ENCODE data around the gene DUSP1.
"Not testable (repeated sequence)": the region's sequence is repeated elsewhere in the genome, so short reads cannot be mapped to it uniquely, and the experiment has no call there.

Gene DUSP1

GRCh38 chr5:172796306-172796705 lies 25.3 kb upstream of the DUSP1 start:
- no peak for DNase-seq

- DNase-seq = no peak
Measured at GRCh38 chr5:172795318-172795977, 24.5 kb upstream of the DUSP1 start.

GRCh38 chr5:172793577-172794488 lies 22.8 kb upstream of the DUSP1 start:
- DNase-seq = no peak

DNA sequence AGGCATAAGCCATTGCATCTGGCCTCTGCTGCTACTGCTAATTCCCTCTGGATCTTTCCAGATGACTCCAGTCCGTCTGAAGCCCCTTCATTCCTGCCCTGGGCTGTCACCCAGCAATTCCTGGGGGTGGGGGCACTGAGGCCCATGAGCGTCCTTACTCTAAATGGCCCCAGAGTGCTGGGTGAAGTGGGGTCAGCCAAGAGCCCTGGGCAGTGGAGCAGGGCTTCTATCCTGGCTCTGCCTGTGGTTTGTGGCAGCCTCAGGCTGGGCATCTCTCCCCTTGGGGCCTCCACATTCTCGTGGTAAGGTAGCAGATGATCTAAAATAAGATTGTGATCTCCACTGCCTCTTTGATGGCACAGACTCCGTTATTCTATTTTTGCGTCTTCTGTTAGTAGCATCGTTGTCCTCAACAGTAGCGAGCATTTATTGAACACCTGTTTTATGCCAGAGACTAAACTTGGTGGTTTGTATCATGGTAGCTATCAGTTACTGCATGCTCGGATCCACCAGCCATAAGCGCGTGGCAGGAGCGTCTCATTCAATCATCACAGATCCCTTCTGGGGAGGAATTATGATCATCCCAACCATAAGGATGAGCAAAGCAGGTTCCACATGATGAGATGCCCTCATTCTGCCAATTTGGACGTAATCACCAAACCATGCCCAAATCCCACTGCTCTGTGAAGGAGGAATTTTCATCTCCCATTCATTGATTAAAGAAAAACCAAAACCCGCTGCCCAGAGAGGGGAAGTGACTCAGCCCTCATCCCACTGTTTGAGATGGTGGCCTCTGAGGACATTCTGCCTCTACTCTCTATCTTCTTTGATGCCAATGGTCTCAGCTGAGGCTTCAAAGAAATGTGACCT lies 21.9 kb upstream of the DUSP1 start:
- no peak for DNase-seq

GRCh38 chr5:172791726-172792445 lies 20.9 kb upstream of the DUSP1 start:
- DNase-seq = no peak

- no peak for DNase-seq
Measured at GRCh38 chr5:172791286-172791685, 20.3 kb upstream of the DUSP1 start.

- no peak for DNase-seq
Measured at GRCh38 chr5:172790496-172790889, 19.5 kb upstream of the DUSP1 start.

DNA sequence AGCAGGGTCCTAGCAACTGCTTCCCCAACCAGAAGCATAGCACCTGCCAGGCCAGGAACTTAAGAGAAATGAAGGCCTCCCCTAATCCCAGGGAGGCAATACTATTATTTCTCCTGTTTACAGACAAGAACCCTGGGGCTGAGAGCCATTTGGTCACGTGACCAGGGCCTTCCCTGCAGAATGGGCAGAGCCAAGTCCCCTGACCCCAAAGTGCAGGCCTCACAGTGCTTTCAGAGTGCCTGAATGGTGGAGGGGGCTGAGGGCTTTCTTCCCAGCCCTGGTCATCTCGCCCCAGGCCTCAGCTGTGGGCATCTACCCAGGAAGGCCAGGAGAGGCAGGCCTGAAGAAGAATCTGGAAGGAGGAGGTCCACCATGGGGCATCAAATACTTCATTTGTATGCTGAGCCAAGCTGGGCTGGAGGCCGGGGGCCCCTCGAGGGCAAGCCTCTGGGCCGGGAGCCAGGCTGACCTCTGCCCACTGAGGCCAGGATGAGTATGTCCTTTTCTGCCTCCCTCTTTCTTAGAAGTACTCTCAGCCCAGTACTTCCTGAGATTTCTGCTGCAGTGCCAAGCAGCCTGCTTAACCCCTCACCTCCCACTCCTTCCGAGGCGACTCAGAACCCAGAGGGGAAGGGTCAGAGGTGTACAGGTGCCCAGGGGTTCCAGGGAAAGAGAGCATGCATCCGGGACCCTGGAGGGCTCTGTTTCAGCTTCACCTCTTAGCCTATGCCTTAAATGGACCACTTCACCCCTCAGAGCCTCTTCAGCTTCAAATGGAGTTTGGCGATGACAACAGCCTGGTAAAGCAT lies 18.9 kb upstream of the DUSP1 start:
- DNase-seq = no peak

GRCh38 chr5:172788771-172789686 lies 18.0 kb upstream of the DUSP1 start:
- DNase-seq = no peak

GRCh38 chr5:172787538-172787937 lies 16.5 kb upstream of the DUSP1 start:
- not testable (repeated sequence) for DNase-seq

DNA sequence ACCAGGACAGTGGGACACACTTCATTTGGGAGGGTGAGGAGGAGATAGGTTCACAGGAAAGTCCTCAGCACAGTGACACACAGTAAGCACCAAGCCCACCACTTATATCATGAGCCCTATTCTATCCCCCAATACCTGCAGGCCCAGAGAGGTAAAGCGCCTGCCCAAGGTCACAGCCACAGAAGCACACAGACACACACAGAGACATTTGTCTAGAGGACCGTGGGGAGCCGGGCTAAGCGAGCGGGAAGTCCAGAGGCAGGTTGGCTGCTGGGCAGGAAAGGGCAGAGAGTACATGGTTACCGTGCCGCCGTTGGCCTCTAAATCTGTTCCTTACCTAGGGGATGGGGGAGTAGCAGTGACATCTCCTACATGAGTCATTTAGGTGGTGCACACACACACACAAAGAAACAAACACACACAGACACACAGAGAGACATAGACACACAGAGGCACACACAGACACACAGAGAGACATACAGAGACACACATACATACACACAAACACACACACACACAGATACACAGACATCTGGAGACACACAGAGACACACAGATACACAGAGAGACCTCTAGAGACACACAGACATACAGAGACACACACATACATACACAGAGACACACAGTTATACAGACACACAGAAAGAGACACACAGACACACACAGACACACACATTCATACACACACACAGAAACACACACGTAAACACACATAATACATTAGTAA lies 15.9 kb upstream of the DUSP1 start:
- DNase-seq = no peak

GRCh38 chr5:172785429-172786088 lies 14.6 kb upstream of the DUSP1 start:
- DNase-seq = no peak

- DNase-seq = not testable (repeated sequence)
Measured at GRCh38 chr5:172784162-172784561, 13.2 kb upstream of the DUSP1 start.

DNA sequence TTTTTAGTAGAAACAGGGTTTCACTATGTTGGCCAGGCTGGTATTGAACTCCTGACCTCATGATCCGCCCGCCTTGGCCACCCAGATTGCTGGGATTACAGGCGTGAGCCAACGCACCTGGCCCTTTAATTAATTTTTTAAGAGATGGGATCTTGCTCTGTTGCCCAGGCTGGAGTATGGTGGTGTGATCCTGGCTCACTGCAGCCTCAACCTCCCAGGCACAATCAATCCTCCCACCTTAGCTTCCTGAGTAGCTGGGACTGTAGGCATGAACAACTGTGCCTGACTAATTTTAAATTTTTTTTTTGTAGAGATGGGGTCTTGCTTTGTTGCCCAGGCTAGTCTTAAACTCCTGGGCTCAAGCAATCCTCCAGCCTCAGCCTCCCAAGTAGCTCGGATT lies 12.3 kb upstream of the DUSP1 start:
- not testable (repeated sequence) for DNase-seq

DNA sequence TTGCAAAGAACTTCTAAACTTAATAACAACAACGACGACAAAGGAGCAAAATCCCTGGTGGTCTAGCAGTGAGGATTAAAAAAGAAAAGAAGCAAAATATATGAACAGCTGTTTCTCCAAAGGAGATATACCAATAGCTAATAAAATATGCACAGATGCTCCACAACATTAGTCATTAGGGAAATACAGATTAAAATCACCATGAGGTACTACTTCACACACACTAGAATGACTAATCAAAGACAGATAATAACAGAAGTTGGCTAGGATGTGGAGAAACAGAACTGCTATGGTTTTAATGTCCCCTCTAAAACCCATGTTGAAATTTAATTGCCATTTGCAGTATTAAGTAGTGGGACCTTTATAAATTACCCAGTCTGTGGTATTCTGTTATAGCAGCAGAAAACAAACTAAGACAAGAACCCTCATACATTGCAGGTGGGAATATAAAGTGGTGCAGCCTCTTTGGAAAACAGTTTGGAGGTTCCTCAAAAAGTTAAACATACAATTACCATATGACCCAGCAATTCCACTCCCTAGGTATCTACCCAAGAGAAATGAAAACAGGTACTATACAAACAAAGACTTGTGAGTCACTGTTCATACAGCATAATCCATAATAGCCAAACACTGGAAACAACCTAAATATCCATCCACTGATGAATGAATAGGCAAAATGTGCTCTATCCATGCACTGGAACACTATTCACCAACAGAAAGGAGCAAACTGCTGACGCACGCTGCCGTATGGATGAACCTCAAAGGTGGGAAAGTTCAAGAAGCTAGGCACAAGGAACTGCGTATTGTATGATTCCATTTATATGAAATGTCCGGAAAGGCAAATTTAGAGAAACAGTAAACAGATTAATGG lies 11.4 kb upstream of the DUSP1 start:
- DNase-seq = no peak

DNA sequence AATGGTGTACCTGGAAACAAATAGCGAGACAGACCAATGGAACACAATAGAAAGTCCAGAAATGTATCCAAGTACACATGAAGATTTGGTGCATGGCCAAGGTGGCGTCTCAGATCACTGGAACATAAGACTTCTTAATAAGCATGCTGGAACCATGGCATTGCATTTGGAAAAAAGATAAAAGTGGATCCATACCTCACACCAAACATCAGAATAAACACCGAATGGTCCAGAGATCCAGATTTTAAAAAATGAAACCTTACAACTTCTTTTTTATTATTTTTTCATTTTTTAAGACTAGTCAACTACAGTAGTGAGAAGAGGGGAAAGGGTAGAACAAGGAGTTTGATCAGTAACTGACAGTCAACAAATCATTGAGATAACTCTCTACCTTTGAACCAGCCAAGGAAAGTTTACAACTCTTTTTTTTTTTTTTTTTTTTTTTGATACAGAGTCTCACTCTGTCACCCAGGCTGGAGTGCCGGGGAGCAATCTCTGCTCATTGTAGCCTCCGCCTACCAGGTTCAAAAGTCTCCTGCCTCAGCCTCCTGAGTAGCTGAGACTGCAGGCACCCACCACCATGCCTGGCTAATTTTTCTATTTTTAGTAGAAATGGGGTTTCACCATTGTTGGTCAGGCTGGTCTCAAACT lies 8.8 kb upstream of the DUSP1 start:
- no peak for DNase-seq

Measured in activated effector memory CD4-positive, alpha-beta T cell treated with Interleukin-2 at 50 U/mL for 16 hours (primary cell).